Small intestine (tissue), 7 donors: ENCODE data around the gene POLR1H. TPM values are rescaled to one million over a fixed set of nuclear protein-coding genes. Genes with fewer than 3 reads are reported as not detected.
"Not testable (repeated sequence)": the region's sequence is repeated elsewhere in the genome, so short reads cannot be mapped to it uniquely, and the experiment has no call there.

ENCODE experiments used
- DNase-seq, 2 donors: peaks; one replicate each; pipeline versions ENCODE4 v3.0.0 to v3.0.0-alpha.2; 2013
- FAIRE-seq: peaks from 2 replicates; lab custom pipeline; 2012; peaks lifted over from hg19 to GRCh38; lab: Jason Lieb, UNC
- H3K27ac ChIP-seq, 3 donors: one replicate each; pipeline ENCODE4 v1.5.1; 2013; ENCODE audit warnings: low read length in 2 of 3, mild to moderate bottlenecking in 2 of 3, control low read depth in 1 of 3, inconsistent platforms in 1 of 3, low read depth in 1 of 3, moderate library complexity in 1 of 3
- H3K27me3 ChIP-seq, 3 donors: one replicate each; pipeline ENCODE4 v1.6.1; 2013; ENCODE audit warnings: low read length in 3 of 3, inconsistent platforms in 1 of 3; ENCODE audit not compliant: control insufficient read depth in 3 of 3, insufficient read depth in 3 of 3
- H3K36me3 ChIP-seq, 3 donors: one replicate each; pipeline ENCODE4 v1.6.1; 2013; ENCODE audit warnings: low read length in 3 of 3, inconsistent platforms in 1 of 3, low read depth in 1 of 3, mild to moderate bottlenecking in 1 of 3, moderate library complexity in 1 of 3; ENCODE audit not compliant: control insufficient read depth in 3 of 3, insufficient read depth in 2 of 3
- H3K4me1 ChIP-seq, 3 donors: one replicate each; pipeline ENCODE4 v1.6.1; 2013; ENCODE audit warnings: low read length in 2 of 3, inconsistent platforms in 1 of 3, low read depth in 1 of 3, mild to moderate bottlenecking in 1 of 3, moderate library complexity in 1 of 3; ENCODE audit not compliant: control insufficient read depth in 3 of 3, insufficient read depth in 2 of 3
- H3K4me3 ChIP-seq, 3 donors: one replicate each; pipeline ENCODE4 v1.5.1; 2013; ENCODE audit warnings: low read length in 3 of 3, control low read depth in 1 of 3, inconsistent platforms in 1 of 3, low read depth in 1 of 3, mild to moderate bottlenecking in 1 of 3, moderate library complexity in 1 of 3
- H3K9me3 ChIP-seq, 2 donors: one replicate each; pipeline ENCODE4 v1.6.1; 2013; ENCODE audit warnings: low read depth in 1 of 2, low read length in 1 of 2; ENCODE audit not compliant: control insufficient read depth in 2 of 2, insufficient read depth in 1 of 2
- WGBS, 3 donors: extraction: QIAGEN DNeasy Blood & Tissue Kit; methylation state at CpG; one replicate each; pipeline ENCODE4 v1.1.7; 2013; 5-methylcytosine and 5-hydroxymethylcytosine counted together
- polyA plus RNA-seq, 4 donors: library from polyadenylated mRNA; stranded (reverse) in 3 of 4; unstranded in 1 of 4; fragments of 200-250 nt in 3 of 4; fragments of 120-200 nt in 1 of 4; gene quantifications; one replicate each; pipeline versions ENCODE4 v1.2.1 to v1.2.3, GENCODE V29; 2013
- donor health status: healthy with polysubstance abuse.
- donor health status: control.
- donor health status: control.
- donor health status: Bipolar disorder and iron deficiency.
- donor health status: healthy.

Gene POLR1H
- polyA plus RNA-seq, 4 donors = 42.7 to 78.4 (median 52.7) TPM

DNA sequence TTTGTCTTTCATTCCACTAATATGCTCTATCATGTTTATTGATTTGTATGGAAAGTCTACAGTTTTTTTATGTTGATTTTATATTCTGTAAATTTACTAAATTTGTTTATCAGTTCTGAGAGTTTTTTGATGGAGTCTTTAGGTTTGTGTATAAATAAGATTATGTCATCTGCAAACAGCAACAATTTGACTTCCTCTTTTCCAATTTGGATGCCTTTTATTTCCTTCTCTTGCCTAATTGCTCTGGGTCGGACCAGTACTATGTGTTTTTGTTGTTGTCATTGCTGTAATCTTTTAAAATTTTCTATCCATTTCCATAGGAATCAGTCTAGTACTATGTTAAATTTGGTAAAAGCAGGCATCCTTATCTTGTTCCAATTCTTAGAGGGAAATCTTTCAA is 31.5 kb upstream of the POLR1H start:
- Histone ChIP-seq H3K27ac (no peak overlapping the region), H3K4me1 (no peaks in the 10 kb centered on the region), H3K36me3 (no peaks in the 10 kb centered on the region), H3K4me3 (no peak overlapping the region), H3K9me3 (no peaks in the 10 kb centered on the region), H3K27me3 (no peaks in the 10 kb centered on the region)
- 83 to 97% (median 95%) methylated on average over 1 of the region's 1 CpG for WGBS, 3 donors
- DNase-seq (no peak), FAIRE-seq (no peak)

DNA sequence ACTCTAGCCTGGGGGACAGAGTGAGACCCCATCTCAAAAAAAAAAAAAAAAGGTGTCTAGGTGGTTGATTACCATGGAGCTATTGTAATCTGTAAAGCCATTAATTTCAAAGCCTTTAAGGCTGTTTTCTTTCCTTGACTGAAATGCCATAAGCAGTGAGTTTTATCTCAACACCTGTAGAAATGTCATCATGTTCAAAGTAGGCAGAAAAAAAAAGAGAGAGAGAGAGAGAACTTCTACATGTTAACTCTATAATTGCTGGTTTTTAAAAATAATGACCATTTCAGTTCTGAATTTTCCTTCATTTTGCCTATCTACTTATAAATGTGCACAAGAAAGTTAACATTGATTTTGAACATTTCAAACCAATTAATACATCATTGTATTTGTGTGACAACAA is 29.7 kb upstream of the POLR1H start:
- FAIRE-seq (no peak), DNase-seq (peak in 1 of 2 donors; percentile 18)
- H3K27ac ChIP-seq = no peak overlapping the region
- no peaks in the 10 kb centered on the region for H3K4me1 ChIP-seq
- no peaks in the 10 kb centered on the region for H3K9me3 ChIP-seq
- H3K36me3 ChIP-seq = peaks cover 0 to 2% (median 0%) of the 10 kb centered on the region in 3 donors
- H3K27me3 ChIP-seq = no peaks in the 10 kb centered on the region
- H3K4me3 ChIP-seq = no peak overlapping the region

DNA sequence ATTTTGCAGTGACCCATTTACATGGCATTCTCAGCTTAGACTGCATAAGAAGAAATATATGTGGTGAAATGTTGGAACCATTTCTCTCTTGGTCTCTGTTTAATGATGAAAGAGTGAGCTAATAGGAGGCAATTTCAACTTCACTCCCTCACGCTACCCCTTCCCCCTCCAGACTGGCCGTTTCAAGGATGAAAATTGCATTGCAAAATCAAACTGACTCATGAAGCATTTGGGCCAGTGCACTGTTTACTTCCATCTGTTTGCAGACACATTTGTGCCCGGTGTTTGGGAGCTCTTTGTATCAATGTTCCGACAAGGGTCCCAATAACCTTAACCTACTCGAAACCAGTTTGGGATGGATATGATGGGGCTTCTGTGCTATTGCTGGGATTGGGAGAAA is 27.6 kb upstream of the POLR1H start:
- DNase-seq, FAIRE-seq: not testable (repeated sequence)
- WGBS, 3 donors = 90 to 92% (median 90%) methylated on average over 5 of the region's 5 CpGs

DNA sequence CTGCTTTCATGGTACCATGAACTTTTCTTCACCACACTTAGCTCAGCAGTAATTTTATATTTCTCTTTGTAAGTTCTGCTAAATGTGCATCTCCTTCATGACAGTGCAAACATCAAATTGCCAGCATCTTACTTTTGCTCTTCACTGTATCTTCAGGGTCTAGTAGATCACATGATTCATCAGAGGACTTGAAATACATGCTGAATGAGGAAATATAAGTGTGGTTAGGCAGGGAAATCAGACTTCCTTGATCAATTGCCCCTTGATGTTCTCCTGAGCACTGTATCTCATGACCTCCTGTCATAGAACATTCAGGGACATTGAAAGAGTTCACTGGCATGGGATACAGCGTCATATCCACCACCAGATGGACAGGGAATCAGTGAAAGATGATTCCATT is 25.3 kb upstream of the POLR1H start:
- 93 to 95% (median 95%) methylated on average over 1 of the region's 1 CpG for WGBS, 3 donors
- H3K4me3 ChIP-seq = no peak overlapping the region
- FAIRE-seq (no peak), DNase-seq (no peak)
- peaks cover 0 to 2% (median 0%) of the 10 kb centered on the region in 3 donors for H3K36me3 ChIP-seq
- H3K27me3 ChIP-seq = no peaks in the 10 kb centered on the region
- no peaks in the 10 kb centered on the region for H3K4me1 ChIP-seq
- H3K27ac ChIP-seq = no peak overlapping the region
- no peaks in the 10 kb centered on the region for H3K9me3 ChIP-seq

More for the DNA sequence above, 27.6 kb upstream of the POLR1H start:
- not testable (repeated sequence) for H3K27ac ChIP-seq, H3K27me3 ChIP-seq, H3K4me1 ChIP-seq, H3K4me3 ChIP-seq, H3K9me3 ChIP-seq, H3K36me3 ChIP-seq

DNA sequence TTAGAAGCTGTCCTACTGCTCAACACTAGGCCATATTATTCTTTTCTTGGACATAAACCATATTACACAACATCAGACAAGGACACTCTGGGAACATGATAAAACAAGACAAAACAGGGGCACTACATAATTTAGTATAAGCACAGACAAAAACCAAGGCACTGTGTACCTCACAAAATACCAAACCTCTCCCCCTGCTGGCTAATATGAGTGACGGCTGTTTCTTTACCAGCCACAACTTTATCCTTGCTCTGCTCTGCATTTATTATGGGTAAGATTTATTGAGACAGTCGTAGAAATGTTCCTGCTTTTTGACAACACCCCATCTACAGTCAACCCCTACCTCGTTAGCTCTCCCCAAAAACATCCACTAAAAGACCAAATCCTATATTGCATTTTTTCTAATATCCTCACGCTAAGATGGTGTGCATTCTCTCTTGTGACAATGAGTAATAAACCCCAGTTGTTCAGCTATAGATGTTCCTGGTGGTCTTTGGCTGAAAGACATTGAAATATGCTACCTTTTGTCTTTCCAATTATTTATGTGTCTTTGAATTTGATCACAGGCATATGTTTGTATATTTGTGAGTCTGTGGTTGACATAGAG is 23.8 kb upstream of the POLR1H start:
- no peaks in the 10 kb centered on the region for H3K9me3 ChIP-seq
- no peak overlapping the region for H3K27ac ChIP-seq
- 31 to 60% (median 37%) methylated on average over 4 of the region's 4 CpGs for WGBS, 3 donors
- DNase-seq = peak; percentile 20 to 23
- H3K27me3 ChIP-seq = no peaks in the 10 kb centered on the region
- H3K36me3 ChIP-seq = peaks cover 0 to 2% (median 0%) of the 10 kb centered on the region in 3 donors
- no peaks in the 10 kb centered on the region for H3K4me1 ChIP-seq
- FAIRE-seq = no peak
- no peak overlapping the region for H3K4me3 ChIP-seq

DNA sequence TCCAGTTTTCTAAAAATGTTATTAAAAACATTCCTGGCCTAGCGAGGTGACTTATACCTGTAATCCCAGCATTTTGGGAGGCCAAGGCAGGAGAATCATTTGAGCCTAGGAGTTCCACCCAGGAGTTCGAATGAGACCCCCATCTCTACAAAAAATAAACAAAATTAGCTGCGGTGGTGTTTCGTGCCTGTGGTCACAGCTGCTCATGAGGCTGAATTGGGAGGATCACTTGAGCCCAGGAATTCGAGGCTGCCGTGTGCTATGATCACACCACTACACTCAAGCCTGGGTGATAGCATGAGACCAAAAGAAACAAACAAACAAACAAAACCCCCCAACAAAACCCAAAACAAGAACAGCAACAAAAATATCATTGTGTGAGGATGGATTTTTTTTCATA is 19.8 kb upstream of the POLR1H start:
- Histone ChIP-seq H3K36me3 (no peaks in the 10 kb centered on the region), H3K27me3 (no peaks in the 10 kb centered on the region), H3K4me1 (no peaks in the 10 kb centered on the region), H3K4me3 (no peak overlapping the region), H3K9me3 (no peaks in the 10 kb centered on the region), H3K27ac (no peak overlapping the region)
- WGBS, 3 donors = 85 to 92% (median 91%) methylated on average over 6 of the region's 6 CpGs
- FAIRE-seq (no peak), DNase-seq (no peak)

DNA sequence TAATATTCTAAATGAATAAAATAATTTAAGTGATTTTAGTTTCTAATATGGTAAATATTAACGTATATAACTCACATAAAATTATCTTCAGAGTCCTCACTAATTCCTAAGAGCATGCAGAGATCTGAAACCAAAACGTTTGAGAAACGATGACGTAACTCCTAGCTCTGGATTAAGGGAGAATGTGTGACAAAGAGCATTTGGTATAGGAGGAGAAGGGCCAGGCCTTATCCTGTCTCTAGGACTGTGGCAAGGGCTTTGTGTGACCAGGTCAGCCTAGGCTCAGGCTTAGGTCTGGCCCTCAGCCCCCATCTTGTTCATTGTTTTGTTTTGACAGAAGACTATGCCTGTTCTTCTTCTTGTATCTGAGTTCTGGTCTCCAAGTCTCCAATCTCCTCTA is 19.2 kb upstream of the POLR1H start:
- no peaks in the 10 kb centered on the region for H3K27me3 ChIP-seq
- no peaks in the 10 kb centered on the region for H3K4me1 ChIP-seq
- no peak for DNase-seq
- no peak overlapping the region for H3K27ac ChIP-seq
- FAIRE-seq = no peak
- H3K36me3 ChIP-seq = no peaks in the 10 kb centered on the region
- no peaks in the 10 kb centered on the region for H3K9me3 ChIP-seq
- 69 to 76% (median 73%) methylated on average over 4 of the region's 4 CpGs for WGBS, 3 donors
- no peak overlapping the region for H3K4me3 ChIP-seq

DNA sequence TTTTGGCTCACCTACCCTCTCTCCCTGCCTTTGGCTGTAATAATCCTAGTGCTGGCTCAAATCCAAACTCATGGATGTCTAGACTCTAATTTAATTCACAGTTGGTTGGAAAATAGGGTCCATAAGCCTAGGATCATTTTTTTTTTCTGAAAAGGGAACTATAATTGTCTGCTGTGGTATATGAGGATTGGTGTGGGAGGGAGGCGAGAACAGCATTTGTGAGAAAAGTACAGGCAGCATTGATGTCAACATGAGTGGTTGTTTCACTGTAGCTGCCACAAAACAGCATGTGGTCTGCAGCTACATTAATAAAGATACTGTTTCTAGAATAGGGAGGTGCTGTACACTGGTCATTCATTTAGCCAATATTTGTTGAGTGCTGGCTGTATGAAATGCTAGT is 18.6 kb upstream of the POLR1H start:
- no peak overlapping the region for H3K27ac ChIP-seq
- DNase-seq (no peak), FAIRE-seq (no peak)
- H3K4me3 ChIP-seq = no peak overlapping the region
- 89 to 100% (median 97%) methylated on average over 1 of the region's 1 CpG for WGBS, 3 donors
- H3K4me1 ChIP-seq = no peaks in the 10 kb centered on the region
- H3K9me3 ChIP-seq = no peaks in the 10 kb centered on the region
- H3K27me3 ChIP-seq = no peaks in the 10 kb centered on the region
- H3K36me3 ChIP-seq = no peaks in the 10 kb centered on the region

DNA sequence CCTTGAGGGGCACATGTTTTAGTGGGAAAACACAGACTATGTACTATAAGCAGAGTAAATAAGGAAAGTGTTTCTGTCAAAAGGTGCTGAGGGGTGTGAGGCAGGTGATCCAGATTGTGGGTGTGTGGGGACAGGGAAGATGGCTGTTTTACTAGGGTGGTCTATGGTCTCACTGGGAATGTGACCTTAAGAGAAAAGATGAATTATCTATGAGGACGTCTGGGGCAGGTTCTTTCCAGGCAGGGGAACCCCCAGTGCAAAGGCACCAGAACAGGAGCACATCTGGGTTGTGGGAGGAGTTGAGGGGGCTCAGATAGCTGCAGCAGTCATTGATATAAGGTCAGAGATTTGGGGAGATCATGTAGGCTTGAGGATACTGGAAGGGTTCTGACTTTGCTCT is 18.2 kb upstream of the POLR1H start:
- WGBS, 3 donors = 33 to 64% (median 45%) methylated on average over 1 of the region's 1 CpG

More for the DNA sequence above, 18.2 kb upstream of the POLR1H start:
- Histone ChIP-seq H3K4me3 (no peak overlapping the region), H3K36me3 (no peaks in the 10 kb centered on the region), H3K27ac (no peak overlapping the region), H3K4me1 (no peaks in the 10 kb centered on the region), H3K27me3 (no peaks in the 10 kb centered on the region), H3K9me3 (no peaks in the 10 kb centered on the region)
- DNase-seq (no peak), FAIRE-seq (no peak)
